ENCODE results near the gene RBBP5. TPM values are rescaled to one million over a fixed set of nuclear protein-coding genes. Genes with fewer than 3 reads are reported as not detected.

The RBBP5 gene
- total and polyA plus RNA-seq, 7 donors = 6.8 to 28.9 (median 12.3) TPM

- Histone ChIP-seq H3K9me3 (no peaks in the 10 kb centered on the region), H3K4me3 (no peak overlapping the region), H3K27me3 (ENCODE audit: insufficient read depth in 3 of 3, low read length in 2 of 3) (no peaks in the 10 kb centered on the region), H3K4me1 (no peaks in the 10 kb centered on the region), H3K36me3 (ENCODE audit: insufficient read depth in 1 of 2, low read depth in 1 of 2) (no peaks in the 10 kb centered on the region), H3K27ac (no peak overlapping the region)
- peak; percentile 59 to 79 (median 73) for ATAC-seq
- peak; percentile 66 to 75 for DNase-seq
- TF ChIP-seq CTCF (IDR thresholded peaks at IDR 0.05) = peak; percentile 71
- intact Hi-C loops (cut with DNase I) = loop anchor here (2.0 to 5.0 kb wide), 3 partner anchors 69 to 85 kb away; no protein-coding TSS in a partner anchor
- 31 to 38% (median 37%) methylated on average over 13 of the region's 13 CpGs for WGBS, 3 donors
These were observed 60.1 kb downstream of the RBBP5 start for GRCh38 chr1:205061665-205062069.

- Histone ChIP-seq H3K27ac (no peak overlapping the region), H3K36me3 (ENCODE audit: insufficient read depth in 1 of 2, low read depth in 1 of 2) (no peaks in the 10 kb centered on the region), H3K4me1 (no peaks in the 10 kb centered on the region), H3K4me3 (no peak overlapping the region), H3K27me3 (ENCODE audit: insufficient read depth in 3 of 3, low read length in 2 of 3) (no peaks in the 10 kb centered on the region), H3K9me3 (no peaks in the 10 kb centered on the region)
- 77 to 82% (median 81%) methylated on average over 14 of the region's 14 CpGs for WGBS, 3 donors
- TF ChIP-seq CTCF (IDR thresholded peaks at IDR 0.05) = no peak
- ATAC-seq (peak in 3 of 4 donors; percentile 17 to 27 (median 18)), DNase-seq (peak in 1 of 2 donors; percentile 40)
- intact Hi-C loops (cut with DNase I) = loop anchor here (5.0 kb wide), 2 partner anchors 69 to 84 kb away; no protein-coding TSS in a partner anchor
These were observed 60.6 kb downstream of the RBBP5 start for GRCh38 chr1:205061227-205061626.

- 83 to 98% (median 96%) methylated on average over 8 to 10 of the region's 10 CpGs for WGBS, 3 donors
- H3K4me1 ChIP-seq = no peaks in the 10 kb centered on the region
- H3K27me3 ChIP-seq (ENCODE audit: insufficient read depth in 3 of 3, low read length in 2 of 3) = no peaks in the 10 kb centered on the region
- H3K9me3 ChIP-seq = no peaks in the 10 kb centered on the region
- no peaks in the 10 kb centered on the region for H3K36me3 ChIP-seq (ENCODE audit: insufficient read depth in 1 of 2, low read depth in 1 of 2)
- ATAC-seq (peak in 1 of 4 donors; percentile 15), DNase-seq (peak in 1 of 2 donors; percentile 24)
- intact Hi-C loops (cut with DNase I) = loop anchor here (5.0 kb wide), 2 partner anchors 68 to 83 kb away; no protein-coding TSS in a partner anchor
- no peak overlapping the region for H3K27ac ChIP-seq
- no peak for TF ChIP-seq CTCF (IDR thresholded peaks at IDR 0.05)
- H3K4me3 ChIP-seq = no peak overlapping the region
These were observed 61.0 kb downstream of the RBBP5 start for GRCh38 chr1:205060746-205061145.

- Histone ChIP-seq H3K9me3 (no peaks in the 10 kb centered on the region), H3K4me3 (no peak overlapping the region), H3K36me3 (ENCODE audit: insufficient read depth in 1 of 2, low read depth in 1 of 2) (no peaks in the 10 kb centered on the region), H3K27me3 (ENCODE audit: insufficient read depth in 3 of 3, low read length in 2 of 3) (no peaks in the 10 kb centered on the region), H3K4me1 (no peaks in the 10 kb centered on the region), H3K27ac (no peak overlapping the region)
- TF ChIP-seq CTCF (IDR thresholded peaks at IDR 0.05) = no peak
- no peak for ATAC-seq
- WGBS, 3 donors = 86 to 99% (median 93%) methylated on average over 6 of the region's 6 CpGs
- DNase-seq = peak in 1 of 2 donors; percentile 15
- intact Hi-C loops (cut with DNase I) = loop anchor here (5.0 kb wide), 3 partner anchors 62 to 82 kb away; no protein-coding TSS in a partner anchor
These were observed 62.1 kb downstream of the RBBP5 start for GRCh38 chr1:205059660-205060059.

- intact Hi-C loops (cut with DNase I) = loop anchor here in 1 of 2 donors (5.0 kb wide), 1 partner anchor 62 kb away; no protein-coding TSS in a partner anchor
- Histone ChIP-seq H3K36me3 (ENCODE audit: insufficient read depth in 1 of 2, low read depth in 1 of 2) (no peaks in the 10 kb centered on the region), H3K9me3 (no peaks in the 10 kb centered on the region), H3K27me3 (ENCODE audit: insufficient read depth in 3 of 3, low read length in 2 of 3) (no peaks in the 10 kb centered on the region), H3K27ac (no peak overlapping the region), H3K4me1 (no peaks in the 10 kb centered on the region), H3K4me3 (no peak overlapping the region)
- ATAC-seq (no peak), DNase-seq (peak in 1 of 2 donors; percentile 22)
- 93 to 96% (median 93%) methylated on average over 12 of the region's 12 CpGs for WGBS, 3 donors
- TF ChIP-seq CTCF (IDR thresholded peaks at IDR 0.05) = no peak
These were observed 62.9 kb downstream of the RBBP5 start for GRCh38 chr1:205058853-205059252.

Measured in psoas muscle (tissue), 8 donors.